GM06990 (cell line): ENCODE data around the gene RIBC2.

ENCODE experiments used
- DNase-seq: peaks from one replicate; pipeline ENCODE4 v3.0.0-alpha.2; 2011; ENCODE audit not compliant: insufficient read length; ENCODE audit errors: extremely low read depth
- H3K27me3 ChIP-seq: replicated peaks from 2 replicates; pipeline ENCODE4 v1.6.0; 2011; ENCODE audit warnings: low read length; ENCODE audit not compliant: control insufficient read depth, insufficient read depth
- H3K36me3 ChIP-seq: 2 replicates; pipeline ENCODE4 v1.5.1; 2011; ENCODE audit warnings: low read length; ENCODE audit not compliant: control insufficient read depth, insufficient read depth
- H3K4me3 ChIP-seq: replicated peaks from 2 replicates; pipeline ENCODE4 v1.5.1; 2011; ENCODE audit warnings: low read depth, mild to moderate bottlenecking, control low read depth, low read length
- TF ChIP-seq, protein P1 (sequence below): IDR thresholded peaks from 2 replicates; pipeline ENCODE4 v1.5.1; 2011; ENCODE audit warnings: low read length, control low read depth, mild to moderate bottlenecking, inconsistent platforms; ENCODE audit not compliant: insufficient read depth, poor library complexity, severe bottlenecking

RIBC2 gene

DNA sequence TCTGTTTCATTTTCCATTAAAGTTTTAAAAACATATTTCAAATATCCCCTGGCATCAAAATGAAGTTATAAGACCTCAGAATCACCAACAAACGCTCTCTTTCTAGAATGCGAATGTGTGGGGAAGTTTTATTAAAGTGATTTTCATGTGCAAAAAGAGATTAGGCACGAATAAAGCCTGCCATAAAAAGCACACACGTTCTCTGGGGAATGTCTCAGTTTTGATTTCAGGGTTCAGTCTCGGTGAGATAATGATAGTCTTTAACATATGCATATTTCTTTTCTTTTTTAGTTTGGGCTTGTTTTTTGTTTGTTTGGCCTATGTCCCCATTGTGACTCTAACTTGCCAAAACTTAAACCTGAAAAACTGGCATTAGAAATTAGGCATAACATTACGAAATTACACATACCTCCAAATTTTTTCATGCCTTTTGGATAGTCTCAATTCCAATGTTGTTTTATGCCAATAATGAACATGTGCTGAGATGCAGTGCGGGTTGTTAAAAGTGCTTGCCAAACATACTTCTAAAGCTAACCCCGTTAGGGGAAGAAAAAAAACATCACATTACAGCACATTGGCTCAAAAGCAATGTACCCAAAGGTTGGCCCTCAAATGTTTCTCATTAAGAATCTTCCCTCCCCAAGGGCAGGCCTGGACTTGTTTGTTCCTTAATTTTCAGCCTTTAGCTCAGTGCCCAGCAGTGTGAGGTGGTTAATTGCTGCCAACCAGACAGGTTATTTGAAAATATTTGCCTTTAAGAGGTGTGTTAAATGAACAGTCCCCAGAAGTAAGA, 56.0 kb downstream of the RIBC2 start:
- Histone ChIP-seq H3K36me3 (no peaks in the 10 kb centered on the region), H3K27me3 (no peaks in the 10 kb centered on the region), H3K4me3 (no peak overlapping the region)
- no peak for DNase-seq
- TF ChIP-seq, protein P1, sequence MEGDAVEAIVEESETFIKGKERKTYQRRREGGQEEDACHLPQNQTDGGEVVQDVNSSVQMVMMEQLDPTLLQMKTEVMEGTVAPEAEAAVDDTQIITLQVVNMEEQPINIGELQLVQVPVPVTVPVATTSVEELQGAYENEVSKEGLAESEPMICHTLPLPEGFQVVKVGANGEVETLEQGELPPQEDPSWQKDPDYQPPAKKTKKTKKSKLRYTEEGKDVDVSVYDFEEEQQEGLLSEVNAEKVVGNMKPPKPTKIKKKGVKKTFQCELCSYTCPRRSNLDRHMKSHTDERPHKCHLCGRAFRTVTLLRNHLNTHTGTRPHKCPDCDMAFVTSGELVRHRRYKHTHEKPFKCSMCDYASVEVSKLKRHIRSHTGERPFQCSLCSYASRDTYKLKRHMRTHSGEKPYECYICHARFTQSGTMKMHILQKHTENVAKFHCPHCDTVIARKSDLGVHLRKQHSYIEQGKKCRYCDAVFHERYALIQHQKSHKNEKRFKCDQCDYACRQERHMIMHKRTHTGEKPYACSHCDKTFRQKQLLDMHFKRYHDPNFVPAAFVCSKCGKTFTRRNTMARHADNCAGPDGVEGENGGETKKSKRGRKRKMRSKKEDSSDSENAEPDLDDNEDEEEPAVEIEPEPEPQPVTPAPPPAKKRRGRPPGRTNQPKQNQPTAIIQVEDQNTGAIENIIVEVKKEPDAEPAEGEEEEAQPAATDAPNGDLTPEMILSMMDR = no peak

- no peak for DNase-seq
- Histone ChIP-seq H3K4me3 (no peak overlapping the region), H3K36me3 (no peaks in the 10 kb centered on the region), H3K27me3 (no peaks in the 10 kb centered on the region)
- TF ChIP-seq, protein P1 = no peak
Observed at GRCh38 chr22:45470871-45471270, 57.4 kb downstream of the RIBC2 start.

DNA sequence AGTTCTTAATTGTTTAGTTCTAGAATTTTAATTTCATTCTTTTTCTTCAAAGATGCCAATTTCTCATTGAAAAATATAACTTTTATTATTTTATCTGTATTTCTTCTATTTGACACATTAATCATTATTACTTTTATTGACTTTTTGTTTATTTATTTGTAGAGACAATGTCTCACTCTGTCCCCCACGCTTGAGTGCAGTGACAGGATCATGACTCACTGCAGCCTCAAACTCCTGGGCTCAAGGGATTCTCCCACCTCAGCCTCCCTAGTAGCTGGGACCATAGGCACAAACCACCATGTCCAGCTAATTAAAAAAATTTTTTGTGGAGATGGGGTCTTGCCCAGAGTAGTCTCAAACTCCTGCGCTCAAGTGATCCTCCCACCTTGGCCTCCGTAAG, 58.9 kb downstream of the RIBC2 start:
- TF ChIP-seq, protein P1 = no peak
- DNase-seq = no peak
- H3K27me3 ChIP-seq = no peaks in the 10 kb centered on the region
- H3K4me3 ChIP-seq = no peak overlapping the region
- no peaks in the 10 kb centered on the region for H3K36me3 ChIP-seq

GRCh38 chr22:45473626-45474237, 60.2 kb downstream of the RIBC2 start:
- Histone ChIP-seq H3K27me3 (no peaks in the 10 kb centered on the region), H3K36me3 (no peaks in the 10 kb centered on the region), H3K4me3 (no peak overlapping the region)
- no peak for DNase-seq
- TF ChIP-seq, protein P1 = no peak

DNA sequence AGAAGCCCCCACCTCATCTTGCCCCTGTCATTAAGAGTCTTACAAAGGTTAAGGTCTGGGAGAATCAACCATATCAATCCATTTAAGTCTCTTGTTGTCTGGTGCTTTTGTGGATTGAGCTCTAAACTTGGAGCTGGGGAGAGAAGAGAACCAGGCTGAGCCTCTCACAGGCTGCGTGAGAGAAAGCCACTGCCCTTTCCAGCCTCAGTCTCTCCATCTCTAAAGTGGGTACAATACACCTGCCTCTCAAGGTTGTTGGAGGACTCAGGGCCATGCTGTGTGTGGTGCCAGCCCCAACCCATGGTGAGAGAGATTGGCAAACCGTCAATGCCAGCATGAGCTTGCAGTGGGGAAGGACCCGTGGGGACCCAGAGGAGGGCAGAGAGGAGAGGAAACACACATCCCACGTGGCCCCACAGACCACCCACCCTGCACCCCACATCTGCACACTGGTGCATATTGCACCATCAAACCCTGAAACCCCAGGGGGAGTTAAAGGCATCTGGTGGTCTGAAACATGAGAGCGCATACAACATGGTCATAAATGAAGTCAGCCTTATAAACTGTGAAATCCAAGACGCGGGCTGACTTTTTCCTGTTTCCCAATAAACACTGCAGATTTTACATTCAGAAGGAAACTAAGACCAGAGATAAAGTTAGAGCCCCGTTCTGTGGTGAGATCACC, 61.7 kb downstream of the RIBC2 start:
- H3K36me3 ChIP-seq = no peaks in the 10 kb centered on the region
- no peak for DNase-seq
- TF ChIP-seq, protein P1 = no peak

More for the DNA sequence above, 61.7 kb downstream of the RIBC2 start:
- Histone ChIP-seq H3K4me3 (no peak overlapping the region), H3K27me3 (no peaks in the 10 kb centered on the region)
